RWPE2 (cell line): Measurements from ENCODE around the gene MCM5.
A peak's percentile ranks its signal among the peaks of the same experiment; 100 is the strongest.

Experiments used
- ATAC-seq: fragments of 200-7000 bp; cut with Tn5 transposase; 3 replicates; pipeline ENCODE4 v1.9.1; 2021; ENCODE audit warnings: low read depth
- DNase-seq: peaks from one replicate; pipeline ENCODE4 v3.0.0-alpha.2; 2020; ENCODE audit warnings: low spot score
- H3K27ac ChIP-seq: fragments of 450-650 bp; 2 replicates; pipeline ENCODE4 v1.5.1; 2017; ENCODE audit warnings: mild to moderate bottlenecking; ENCODE audit not compliant: poor library complexity, severe bottlenecking
- H3K27me3 ChIP-seq: fragments of 250-450 bp; sonication (Bioruptor Pico); 2 replicates; pipeline ENCODE4 v1.5.1; 2021; ENCODE audit warnings: mild to moderate bottlenecking, moderate library complexity; ENCODE audit not compliant: insufficient read depth, poor library complexity, severe bottlenecking
- H3K36me3 ChIP-seq: fragments of 250-450 bp; sonication (Bioruptor Pico); 2 replicates; pipeline ENCODE4 v1.5.1; 2020; ENCODE audit warnings: low read depth, mild to moderate bottlenecking, moderate library complexity
- H3K4me1 ChIP-seq: fragments of 250-450 bp; sonication (Bioruptor Pico); 2 replicates; pipeline ENCODE4 v1.5.1; 2021; ENCODE audit warnings: mild to moderate bottlenecking, moderate library complexity; ENCODE audit not compliant: insufficient read depth, poor library complexity, severe bottlenecking
- H3K4me3 ChIP-seq: fragments of 250-450 bp; sonication (Bioruptor Pico); 2 replicates; pipeline ENCODE4 v1.5.1; 2021; ENCODE audit warnings: mild to moderate bottlenecking, moderate library complexity; ENCODE audit not compliant: severe bottlenecking
- H3K9me3 ChIP-seq: fragments of 250-450 bp; sonication (Bioruptor Pico); 2 replicates; pipeline ENCODE4 v1.5.1; 2021; ENCODE audit warnings: mild to moderate bottlenecking, moderate library complexity; ENCODE audit not compliant: severe bottlenecking
- TF ChIP-seq, protein P1 (sequence below): fragments of 450-650 bp; IDR thresholded peaks from one replicate; pipeline ENCODE4 v1.5.1; 2017; ENCODE audit warnings: mild to moderate bottlenecking, moderate library complexity; ENCODE audit not compliant: poor library complexity, severe bottlenecking

The MCM5 gene

GRCh38 chr22:35411102-35411501 is 11.2 kb downstream of the MCM5 start:
- TF ChIP-seq, protein P1, sequence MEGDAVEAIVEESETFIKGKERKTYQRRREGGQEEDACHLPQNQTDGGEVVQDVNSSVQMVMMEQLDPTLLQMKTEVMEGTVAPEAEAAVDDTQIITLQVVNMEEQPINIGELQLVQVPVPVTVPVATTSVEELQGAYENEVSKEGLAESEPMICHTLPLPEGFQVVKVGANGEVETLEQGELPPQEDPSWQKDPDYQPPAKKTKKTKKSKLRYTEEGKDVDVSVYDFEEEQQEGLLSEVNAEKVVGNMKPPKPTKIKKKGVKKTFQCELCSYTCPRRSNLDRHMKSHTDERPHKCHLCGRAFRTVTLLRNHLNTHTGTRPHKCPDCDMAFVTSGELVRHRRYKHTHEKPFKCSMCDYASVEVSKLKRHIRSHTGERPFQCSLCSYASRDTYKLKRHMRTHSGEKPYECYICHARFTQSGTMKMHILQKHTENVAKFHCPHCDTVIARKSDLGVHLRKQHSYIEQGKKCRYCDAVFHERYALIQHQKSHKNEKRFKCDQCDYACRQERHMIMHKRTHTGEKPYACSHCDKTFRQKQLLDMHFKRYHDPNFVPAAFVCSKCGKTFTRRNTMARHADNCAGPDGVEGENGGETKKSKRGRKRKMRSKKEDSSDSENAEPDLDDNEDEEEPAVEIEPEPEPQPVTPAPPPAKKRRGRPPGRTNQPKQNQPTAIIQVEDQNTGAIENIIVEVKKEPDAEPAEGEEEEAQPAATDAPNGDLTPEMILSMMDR, result no peak
- no peak overlapping the region for H3K4me3 ChIP-seq
- ATAC-seq (no peak), DNase-seq (no peak)
- H3K27me3 ChIP-seq, result no peaks in the 10 kb centered on the region
- no peaks in the 10 kb centered on the region for H3K9me3 ChIP-seq
- H3K36me3 ChIP-seq, result peaks cover 100% of the 10 kb centered on the region
- no peak overlapping the region for H3K27ac ChIP-seq
- H3K4me1 ChIP-seq, result no peaks in the 10 kb centered on the region

DNA sequence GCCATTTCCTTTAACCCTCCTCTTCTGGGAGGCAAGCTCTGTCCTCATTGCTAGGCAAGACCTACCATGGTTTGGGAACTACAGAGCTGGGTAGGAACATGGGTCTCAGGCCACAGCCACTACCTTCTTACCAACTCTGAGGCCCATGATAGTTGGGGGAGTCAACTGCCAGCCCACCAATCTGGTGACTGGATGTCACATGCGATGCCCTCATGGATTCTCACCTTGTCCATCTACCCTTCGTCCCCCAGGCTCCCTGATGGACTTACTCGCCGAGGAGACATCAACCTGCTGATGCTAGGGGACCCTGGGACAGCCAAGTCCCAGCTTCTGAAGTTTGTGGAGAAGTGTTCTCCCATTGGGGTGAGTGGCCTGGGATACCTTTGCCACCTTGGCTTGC is 13.7 kb downstream of the MCM5 start:
- peaks cover 6% of the 10 kb centered on the region for H3K4me1 ChIP-seq
- no peak overlapping the region for H3K4me3 ChIP-seq
- H3K9me3 ChIP-seq, result no peaks in the 10 kb centered on the region
- TF ChIP-seq, protein P1, result no peak
- ATAC-seq (no peak), DNase-seq (no peak)
- H3K36me3 ChIP-seq, result peaks cover 100% of the 10 kb centered on the region
- H3K27ac ChIP-seq, result no peak overlapping the region
- H3K27me3 ChIP-seq, result no peaks in the 10 kb centered on the region

DNA sequence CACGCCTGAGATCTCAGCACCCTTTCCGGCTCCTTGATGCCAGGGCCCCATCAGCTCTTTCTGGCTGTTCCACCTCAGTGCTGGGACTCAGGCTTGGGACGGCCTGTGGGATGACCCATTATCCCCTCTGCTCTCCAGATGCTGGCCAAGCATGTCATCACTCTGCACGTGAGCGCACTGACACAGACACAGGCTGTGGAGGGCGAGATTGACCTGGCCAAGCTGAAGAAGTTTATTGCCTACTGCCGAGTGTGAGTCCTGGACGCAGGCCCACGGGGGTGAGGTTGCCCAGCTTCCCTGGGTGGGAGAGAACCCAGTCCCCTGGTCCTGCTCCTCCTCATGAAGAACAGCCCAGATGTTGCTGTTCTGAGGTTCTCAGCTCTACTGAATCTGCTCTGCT is 17.7 kb downstream of the MCM5 start:
- no peak for DNase-seq
- Histone ChIP-seq H3K4me3 (no peak overlapping the region), H3K9me3 (no peaks in the 10 kb centered on the region), H3K4me1 (peaks cover 6% of the 10 kb centered on the region), H3K27ac (peak overlapping the region; percentile 18), H3K27me3 (no peaks in the 10 kb centered on the region), H3K36me3 (peaks cover 97% of the 10 kb centered on the region)
- no peak for ATAC-seq
- TF ChIP-seq, protein P1, result no peak

DNA sequence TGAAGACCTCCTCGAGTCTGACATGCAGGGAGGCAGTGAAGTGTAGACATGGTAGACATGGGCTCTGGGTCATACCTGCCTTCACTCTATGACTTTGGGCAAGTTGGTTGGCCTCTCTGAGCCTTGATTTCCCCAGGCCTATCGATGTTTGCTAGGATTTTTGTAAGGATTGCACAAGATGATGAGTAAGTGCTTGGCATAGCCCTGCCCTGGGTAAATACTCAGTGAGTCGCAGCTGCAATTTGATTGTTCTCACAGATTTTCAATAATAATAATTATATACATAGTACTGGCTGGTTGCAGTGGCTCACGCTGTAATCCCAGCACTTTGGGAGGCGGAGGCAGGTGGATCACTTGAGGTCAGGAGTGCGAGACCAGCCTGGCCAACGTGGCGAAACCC is 18.1 kb downstream of the MCM5 start:
- Histone ChIP-seq H3K36me3 (peaks cover 97% of the 10 kb centered on the region), H3K4me3 (no peak overlapping the region), H3K9me3 (no peaks in the 10 kb centered on the region), H3K4me1 (peaks cover 6% of the 10 kb centered on the region), H3K27me3 (no peaks in the 10 kb centered on the region), H3K27ac (peak overlapping the region; percentile 18)
- TF ChIP-seq, protein P1, result no peak
- DNase-seq (no peak), ATAC-seq (peak; percentile 76)

GRCh38 chr22:35418731-35419130 is 18.8 kb downstream of the MCM5 start:
- no peaks in the 10 kb centered on the region for H3K9me3 ChIP-seq
- TF ChIP-seq, protein P1, result no peak
- ATAC-seq (no peak), DNase-seq (no peak)
- peaks cover 6% of the 10 kb centered on the region for H3K4me1 ChIP-seq
- no peak overlapping the region for H3K4me3 ChIP-seq
- H3K36me3 ChIP-seq, result peaks cover 97% of the 10 kb centered on the region
- no peaks in the 10 kb centered on the region for H3K27me3 ChIP-seq
- H3K27ac ChIP-seq, result no peak overlapping the region
